H1 (cell line): ENCODE measurements around the gene PPARA. TPM values are rescaled to one million over a fixed set of nuclear protein-coding genes. Genes with fewer than 3 reads are reported as not detected.

Experiments
- CTCF ChIP-seq, 3 experiments: IDR thresholded peaks; 1 replicate in 2 of 3; 2 replicates in 1 of 3; pipeline versions ENCODE4 v1.5.1 to v1.6.1; 2011; ENCODE audit warnings: low read length in 3 of 3, mild to moderate bottlenecking in 3 of 3, inconsistent platforms in 2 of 3, low read depth in 1 of 3, moderate library complexity in 1 of 3; ENCODE audit not compliant: insufficient read depth in 1 of 3; ENCODE audit errors: control extremely low read depth in 1 of 3
- E2F6 ChIP-seq: IDR thresholded peaks from 2 replicates; pipeline ENCODE4 v1.6.1; 2012; ENCODE audit warnings: inconsistent platforms
- KDM5A ChIP-seq: fragments of 200-600 bp; IDR thresholded peaks from 2 replicates; pipeline ENCODE4 v1.7.1; 2012; ENCODE audit warnings: mild to moderate bottlenecking, low read length, inconsistent platforms, mixed read lengths
- MAFK ChIP-seq: IDR thresholded peaks from 2 replicates; pipeline ENCODE4 v1.6.1; 2012; ENCODE audit warnings: low read depth, mild to moderate bottlenecking, improper control_type of control experiment, low read length
- NANOG ChIP-seq: IDR thresholded peaks from 2 replicates; pipeline ENCODE4 v1.6.1; 2011; ENCODE audit warnings: low read length, low read depth, mild to moderate bottlenecking, inconsistent platforms; ENCODE audit not compliant: insufficient read depth, poor library complexity, severe bottlenecking
- SIN3A ChIP-seq, 2 experiments: IDR thresholded peaks in 1 of 2; conservative IDR thresholded peaks in 1 of 2; 2 replicates each; pipeline ENCODE4 v1.6.1; 2011 to 2012; ENCODE audit warnings: low read length in 2 of 2, improper control_type of control experiment in 1 of 2, low read depth in 1 of 2, mild to moderate bottlenecking in 1 of 2
- TBP ChIP-seq: IDR thresholded peaks from 2 replicates; pipeline ENCODE4 v1.6.1; 2011; ENCODE audit warnings: low read depth, low read length, improper control_type of control experiment
- polyA plus RNA-seq, 7 experiments: library from polyadenylated mRNA; depleted of rRNA in 3 of 7; stranded (reverse) in 5 of 7; unstranded in 2 of 7; fragments of >200 nt in 5 of 7; fragments of 200-250 nt in 2 of 7; gene quantifications; 1 replicate in 5 of 7; 2 replicates in 1 of 7; 4 replicates in 1 of 7; pipeline versions ENCODE4 v1.2.1 to v1.2.3, GENCODE V29; 2011 to 2013; ENCODE audit warnings: missing spikeins in 2 of 7, mixed read lengths in 2 of 7
- total RNA-seq: library from RNA; stranded (reverse); fragmentation: NEBNext Ultra II Directional; extraction: Animal tissue kit (Norgen Biotek cat#: 25700); gene quantifications from 2 replicates; pipeline ENCODE4 v1.2.1, GENCODE V29; 2021
- TF ChIP-seq, protein P1 (sequence below): IDR thresholded peaks from 2 replicates; pipeline ENCODE4 v1.6.1; 2011; ENCODE audit warnings: low read length, improper control_type of control experiment

PPARA gene
- total and polyA plus RNA-seq, 2 of the 8 experiments (the other 6 are each of a cell fraction or from before 2014, with no cell fraction given), result 3.1 to 8.2 TPM

DNA sequence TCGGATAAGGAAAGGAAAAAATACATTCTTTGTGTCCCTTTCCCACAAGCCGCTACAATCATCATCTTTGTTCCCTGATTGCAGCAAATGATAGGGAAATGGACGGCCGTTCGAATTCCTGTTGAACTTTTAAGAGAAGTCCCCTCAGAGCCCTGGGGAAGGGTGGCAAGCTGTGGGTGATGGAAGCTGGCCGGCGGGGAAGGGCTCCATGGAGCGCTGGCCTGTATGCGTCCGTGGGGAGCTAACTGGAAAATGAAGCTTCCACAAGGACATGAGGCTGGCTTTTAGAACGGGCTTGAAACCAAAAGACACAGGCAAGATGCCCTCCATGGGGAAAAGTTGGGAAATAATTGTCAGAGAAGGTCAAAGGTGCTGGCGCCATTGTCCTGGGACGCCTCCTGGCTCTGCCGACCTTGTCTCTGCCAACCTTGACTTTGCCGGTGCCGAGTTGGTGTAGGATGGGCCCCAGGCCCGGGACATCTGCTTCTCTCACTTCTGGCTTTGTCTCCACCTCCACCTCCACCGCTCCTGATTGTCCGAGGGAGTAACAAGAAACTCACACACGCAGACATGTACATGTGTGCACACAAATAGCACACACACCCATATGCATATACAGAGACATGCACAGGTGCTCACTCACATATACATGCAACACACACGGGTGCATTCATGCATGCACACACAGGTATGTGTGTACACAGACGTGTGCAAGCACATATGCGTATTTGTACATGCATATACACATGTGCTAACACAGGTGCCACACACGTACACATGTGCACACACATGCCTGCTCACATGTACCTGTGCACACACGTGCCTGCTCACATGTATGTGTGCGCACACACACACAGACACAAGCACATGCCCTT lies 14.5 kb upstream of the PPARA start (continued):
- TF ChIP-seq CTCF (IDR thresholded peaks at IDR 0.05; ENCODE audit: control extremely low read depth in 1 of 3, insufficient read depth in 1 of 3, low read depth in 1 of 3, low read length in 3 of 3), result no peak
- no peak for TF ChIP-seq MAFK
- TF ChIP-seq SIN3A (conservative IDR thresholded peaks at IDR 0.05 in 1 of 2, IDR thresholded peaks at IDR 0.05 in 1 of 2; ENCODE audit: low read depth in 1 of 2, low read length in 2 of 2), result no peak
- no peak for TF ChIP-seq KDM5A
- no peak for TF ChIP-seq NANOG
- no peak for TF ChIP-seq TBP
- no peak for TF ChIP-seq E2F6
- TF ChIP-seq, protein P1, sequence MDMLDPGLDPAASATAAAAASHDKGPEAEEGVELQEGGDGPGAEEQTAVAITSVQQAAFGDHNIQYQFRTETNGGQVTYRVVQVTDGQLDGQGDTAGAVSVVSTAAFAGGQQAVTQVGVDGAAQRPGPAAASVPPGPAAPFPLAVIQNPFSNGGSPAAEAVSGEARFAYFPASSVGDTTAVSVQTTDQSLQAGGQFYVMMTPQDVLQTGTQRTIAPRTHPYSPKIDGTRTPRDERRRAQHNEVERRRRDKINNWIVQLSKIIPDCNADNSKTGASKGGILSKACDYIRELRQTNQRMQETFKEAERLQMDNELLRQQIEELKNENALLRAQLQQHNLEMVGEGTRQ, result no peak
